GM21360 (cell line): ENCODE data around the gene ZNF804A.
"Not testable (repeated sequence)": the region's sequence is repeated elsewhere in the genome, so short reads cannot be mapped to it uniquely, and the experiment has no call there.

Experiments used
- ATAC-seq: cut with Tn5 transposase; IDR thresholded peaks from one replicate; pipeline ENCODE4 v1.9.1; 2021; ENCODE audit warnings: mild to moderate bottlenecking, moderate library complexity; ENCODE audit not compliant: unreplicated experiment

The ZNF804A gene

DNA sequence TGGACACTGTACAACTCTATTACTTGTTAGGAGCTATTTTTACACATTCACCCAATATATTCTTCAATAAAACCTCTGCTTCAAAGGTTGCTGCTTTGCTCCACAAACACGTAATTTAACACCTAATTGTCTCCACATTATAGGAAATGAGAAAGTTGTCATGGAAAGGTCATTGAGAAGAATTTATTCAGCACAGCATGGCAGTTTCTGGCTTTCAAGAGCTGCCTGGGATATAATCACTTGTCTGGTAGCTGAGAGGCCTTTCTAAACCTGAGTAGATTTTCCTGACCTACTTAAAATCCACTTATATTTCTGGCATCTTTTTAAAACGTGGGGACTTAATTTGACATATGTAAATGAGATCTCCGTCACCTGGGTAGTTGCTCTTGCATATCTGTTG lies 216.1 kb downstream of the ZNF804A start:
- ATAC-seq: no peak

DNA sequence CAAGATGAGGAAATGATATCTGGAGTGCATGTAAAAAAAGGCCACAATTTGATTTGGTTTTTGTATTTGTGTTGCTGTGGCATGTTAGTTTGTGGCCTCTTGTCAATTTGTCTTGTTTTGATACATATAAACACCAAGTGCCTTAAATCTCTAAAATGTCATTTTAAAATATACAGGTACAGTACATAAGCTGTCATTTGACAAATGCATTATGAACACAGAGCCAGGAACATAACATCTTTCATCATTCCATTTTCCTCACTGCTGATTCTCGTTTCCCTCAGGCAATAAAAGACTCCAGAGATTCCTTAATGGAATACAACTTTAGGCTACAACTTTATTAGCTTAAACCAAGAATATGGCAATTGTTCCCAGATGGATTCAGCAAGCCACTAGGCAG lies 217.5 kb downstream of the ZNF804A start:
- no peak for ATAC-seq

DNA sequence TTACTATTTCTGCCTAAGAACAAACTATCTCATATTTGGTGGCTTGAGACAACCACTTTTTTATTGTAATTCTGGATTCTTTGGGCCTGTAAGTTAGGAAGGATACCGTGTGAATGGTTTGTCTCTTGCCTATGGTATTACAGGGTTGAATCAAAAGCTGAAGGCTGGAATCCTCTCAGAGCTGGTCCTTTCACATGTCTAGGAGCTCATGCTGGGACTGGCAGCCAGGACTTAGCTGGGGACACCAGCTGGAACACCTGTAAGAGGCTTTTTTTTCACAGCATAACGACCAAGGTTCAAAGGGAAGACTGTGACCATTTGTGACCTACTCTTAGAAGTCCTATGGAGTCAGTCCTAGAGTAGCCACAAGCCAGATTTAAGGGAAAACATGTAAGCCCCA lies 226.3 kb downstream of the ZNF804A start:
- no peak for ATAC-seq

DNA sequence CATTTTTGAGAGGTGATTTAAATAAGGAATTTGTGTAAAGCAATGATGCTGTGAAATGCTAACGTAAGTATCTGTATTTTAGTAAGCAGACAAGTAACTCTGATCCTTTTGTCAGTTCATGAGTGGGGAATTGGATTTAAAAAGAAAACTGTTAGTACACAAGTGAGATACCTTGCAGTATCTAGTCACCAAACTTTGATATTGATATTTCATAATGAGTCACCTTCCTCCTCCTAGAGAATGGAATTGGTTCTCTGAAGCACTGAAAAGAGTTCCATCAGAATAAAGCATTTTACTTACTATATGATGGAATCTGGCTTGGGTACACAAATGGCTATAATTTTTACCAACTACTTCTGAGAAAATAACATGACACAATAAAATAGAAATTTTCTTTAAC lies 232.2 kb downstream of the ZNF804A start:
- no peak for ATAC-seq

DNA sequence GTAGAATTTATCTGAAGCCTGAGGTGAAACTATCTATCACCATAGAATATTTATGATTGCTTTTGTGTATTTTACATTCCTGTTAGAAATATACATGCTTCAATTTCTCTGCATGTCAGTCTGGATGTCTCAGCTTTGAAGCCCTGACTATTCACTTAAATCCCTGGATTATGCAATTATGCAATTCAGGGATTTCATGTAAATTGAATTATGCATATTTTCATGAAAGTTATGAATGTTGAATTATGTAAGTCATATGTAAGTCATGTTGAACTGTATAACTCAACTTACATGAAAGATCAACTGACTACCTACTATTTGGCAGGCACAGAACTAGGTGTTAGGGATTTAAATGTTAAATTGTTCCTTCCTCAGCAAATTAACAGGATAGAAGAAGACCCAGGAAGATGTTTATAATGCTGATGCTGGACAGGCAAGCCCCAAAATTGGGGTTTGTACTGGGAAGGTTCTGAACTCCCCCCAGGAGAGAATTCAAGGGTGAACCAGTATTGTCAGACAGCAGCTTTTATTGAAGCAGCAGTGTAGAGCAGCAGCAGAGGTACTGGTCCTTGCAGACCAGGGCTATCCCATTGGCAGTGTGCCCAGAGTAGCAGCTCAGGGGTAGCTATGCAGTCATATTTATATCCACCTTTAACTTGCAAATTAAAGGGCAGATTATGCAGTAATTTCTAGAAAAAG lies 236.5 kb downstream of the ZNF804A start:
- no peak for ATAC-seq

DNA sequence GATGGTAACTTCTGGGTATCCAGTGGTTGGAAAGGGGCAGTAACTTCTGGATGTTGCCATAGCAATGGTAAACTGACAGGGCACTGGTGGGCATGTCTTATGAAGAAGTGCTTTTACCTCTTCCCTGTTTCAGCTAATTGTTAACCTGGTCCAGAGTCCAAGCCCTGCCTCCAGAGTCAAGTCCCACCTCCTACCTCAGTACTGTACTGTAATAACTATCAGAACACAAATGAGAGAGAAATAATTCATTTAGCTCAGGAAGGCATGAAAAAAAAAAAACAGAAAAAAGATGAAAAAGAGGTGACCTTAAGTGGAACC lies 237.0 kb downstream of the ZNF804A start:
- ATAC-seq: no peak

DNA sequence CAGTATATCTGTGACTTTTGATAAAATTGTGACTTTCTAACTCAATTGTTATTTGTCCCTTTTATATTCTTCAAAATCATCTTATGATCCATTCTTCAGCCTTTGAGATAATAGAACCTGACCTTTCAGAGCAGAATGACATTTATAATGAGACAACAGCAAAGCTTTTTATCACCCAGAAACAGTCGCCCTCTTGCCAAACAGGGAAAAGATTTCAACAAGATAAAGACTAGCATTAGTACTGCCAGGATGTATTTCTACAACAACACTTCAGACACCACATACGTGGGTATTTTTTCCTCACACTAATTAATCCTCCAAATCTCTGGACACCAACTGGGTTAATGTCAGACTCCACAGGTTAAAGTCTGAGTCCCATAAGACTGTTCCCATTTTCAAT lies 249.0 kb downstream of the ZNF804A start:
- ATAC-seq: no peak

DNA sequence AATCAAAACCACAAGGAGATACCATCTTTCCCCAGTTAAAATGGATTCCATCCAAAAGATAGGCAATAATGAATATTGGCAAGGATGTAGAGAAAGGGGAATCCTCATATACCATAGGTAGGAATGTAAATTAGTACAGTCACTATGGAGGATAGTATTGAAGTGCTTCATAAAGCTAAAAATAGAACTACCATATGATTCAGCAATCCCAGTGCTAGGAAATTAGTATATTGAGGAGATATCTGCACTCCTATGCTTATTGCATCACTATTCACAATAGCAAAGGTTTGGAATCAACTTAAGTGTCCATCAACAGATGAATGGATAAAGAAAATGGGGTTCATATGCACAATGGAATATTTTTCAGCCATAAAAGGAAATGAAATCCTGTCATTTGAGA lies 251.2 kb downstream of the ZNF804A start:
- ATAC-seq: no peak

DNA sequence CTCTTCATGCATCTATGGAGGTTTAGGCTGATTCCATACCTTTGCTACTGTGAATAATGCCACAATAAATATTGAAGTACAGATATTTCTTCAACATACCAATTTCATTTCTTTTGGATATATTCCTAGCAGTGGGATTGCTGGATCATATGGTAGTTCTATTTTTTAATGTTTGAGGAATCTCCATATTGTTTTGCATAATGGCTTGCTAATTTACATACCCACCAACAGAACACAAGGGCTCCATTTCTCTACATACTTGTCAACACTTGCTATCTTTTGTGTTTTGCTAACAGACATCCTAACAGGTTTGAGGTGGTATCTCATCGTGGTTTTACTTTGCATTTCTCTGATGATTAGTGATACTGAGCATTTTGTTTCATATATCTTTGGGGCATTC lies 253.2 kb downstream of the ZNF804A start:
- ATAC-seq: no peak

DNA sequence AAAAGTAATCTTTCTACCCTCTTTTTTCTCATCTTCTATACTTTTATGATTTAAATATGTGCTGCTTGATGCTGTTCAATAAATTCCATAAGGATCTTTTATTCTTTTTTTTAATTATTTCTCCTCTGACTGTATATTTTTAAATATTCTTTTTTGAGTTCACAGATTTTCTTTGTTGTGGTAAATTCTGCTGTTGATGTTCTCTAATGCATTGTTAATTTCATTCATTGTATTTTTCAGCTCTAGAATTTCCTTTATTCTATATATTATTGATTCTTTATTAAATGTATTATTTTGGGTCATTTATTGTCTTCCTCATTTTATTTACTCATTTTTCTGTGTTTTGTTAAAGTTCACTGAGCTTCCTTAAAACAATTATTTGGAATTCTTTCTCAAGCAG lies 260.9 kb downstream of the ZNF804A start:
- no peak for ATAC-seq

DNA sequence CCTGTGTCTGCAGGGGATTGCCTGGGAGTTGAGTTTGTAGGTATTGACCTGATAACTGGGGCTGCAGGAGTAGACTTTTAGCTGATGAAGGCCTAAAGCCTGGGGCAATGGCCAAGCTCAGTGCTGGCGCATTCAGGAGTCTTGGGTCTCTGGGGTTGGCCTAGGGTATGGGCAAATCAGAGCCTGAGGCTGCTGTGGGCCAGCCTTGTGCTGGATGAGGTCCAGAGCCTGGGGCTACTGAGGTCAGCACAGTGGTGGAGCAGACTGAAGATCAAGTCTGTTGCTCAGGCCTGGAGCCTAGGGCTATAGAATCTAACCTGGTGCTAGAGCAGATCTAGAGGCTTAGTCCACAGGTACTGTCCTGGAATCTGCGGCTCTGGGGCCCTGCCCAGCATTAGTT lies 262.4 kb downstream of the ZNF804A start:
- no peak for ATAC-seq

DNA sequence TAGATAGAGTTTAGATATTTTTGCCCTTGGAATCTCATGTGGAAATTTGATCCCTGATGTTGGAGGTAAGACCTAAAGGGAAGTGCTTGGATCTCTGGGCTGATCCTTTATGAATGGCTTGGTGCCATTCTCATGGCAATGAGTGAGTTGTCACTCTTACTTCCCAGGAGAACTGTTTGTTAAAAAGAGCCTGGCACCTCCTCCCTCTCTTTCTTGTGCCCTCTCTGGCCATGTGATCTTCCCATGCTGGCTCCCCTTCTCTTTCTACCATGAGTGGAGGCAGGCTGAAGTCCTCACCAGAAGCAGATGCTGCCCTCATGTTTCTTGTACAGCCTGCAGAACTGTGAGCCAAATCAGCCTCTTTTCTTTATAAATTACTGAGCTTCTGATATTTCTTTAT lies 276.9 kb downstream of the ZNF804A start:
- no peak for ATAC-seq

DNA sequence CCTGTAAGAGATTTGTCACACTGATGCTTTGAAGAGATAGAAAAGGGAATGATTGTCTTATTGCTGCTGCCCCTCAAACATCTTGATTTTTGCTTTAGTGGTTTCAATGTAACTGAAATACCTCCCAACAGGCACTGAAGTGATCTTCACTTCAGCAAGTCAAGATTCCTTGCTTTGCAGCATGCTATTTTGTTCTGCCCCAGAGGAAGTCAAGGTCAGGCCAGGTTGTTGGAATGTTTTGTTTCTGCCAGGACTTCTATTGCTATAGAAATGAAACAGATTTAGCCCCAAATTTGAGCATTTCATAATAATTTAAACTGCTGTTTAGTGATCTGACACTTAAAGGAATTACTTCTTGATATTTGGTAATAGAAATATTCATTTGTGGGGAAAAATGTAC lies 277.6 kb downstream of the ZNF804A start:
- ATAC-seq: no peak

DNA sequence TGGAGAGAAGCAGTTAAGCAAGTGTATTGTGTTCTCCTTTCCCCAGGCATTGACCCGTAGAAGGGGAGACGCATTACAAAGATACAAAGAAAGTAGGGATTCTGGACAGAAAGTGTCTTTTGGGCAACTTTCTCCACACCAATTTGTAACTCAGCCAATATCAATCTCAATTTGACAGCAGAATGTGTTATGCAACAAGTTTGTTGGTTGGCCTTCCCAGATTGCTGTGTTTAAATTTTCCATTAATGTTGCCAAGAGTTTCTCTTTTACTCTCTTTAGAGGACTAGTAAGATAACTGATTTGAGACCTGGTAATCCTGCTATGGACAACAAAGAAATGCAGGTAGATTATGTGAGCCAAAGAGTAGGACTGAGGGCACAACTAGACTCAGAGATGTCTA lies 279.6 kb downstream of the ZNF804A start:
- no peak for ATAC-seq

DNA sequence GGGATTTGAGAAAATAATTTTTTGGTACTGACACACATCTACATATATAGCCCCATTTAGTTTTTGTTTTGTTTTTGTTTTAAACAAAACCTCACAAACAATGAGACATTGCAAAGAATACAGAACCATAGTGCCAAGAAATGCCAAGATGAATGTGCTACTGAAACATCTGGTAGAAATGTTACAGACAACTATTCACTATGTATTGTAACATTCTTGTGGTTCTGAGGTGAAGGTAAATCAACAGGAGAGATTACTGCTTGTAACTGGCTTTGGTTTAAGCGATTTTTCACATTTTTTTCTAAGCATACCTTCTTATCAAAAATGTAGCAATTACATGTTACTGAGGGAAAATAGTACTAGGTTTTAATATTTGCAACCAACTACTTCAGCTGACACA lies 281.3 kb downstream of the ZNF804A start:
- no peak for ATAC-seq

DNA sequence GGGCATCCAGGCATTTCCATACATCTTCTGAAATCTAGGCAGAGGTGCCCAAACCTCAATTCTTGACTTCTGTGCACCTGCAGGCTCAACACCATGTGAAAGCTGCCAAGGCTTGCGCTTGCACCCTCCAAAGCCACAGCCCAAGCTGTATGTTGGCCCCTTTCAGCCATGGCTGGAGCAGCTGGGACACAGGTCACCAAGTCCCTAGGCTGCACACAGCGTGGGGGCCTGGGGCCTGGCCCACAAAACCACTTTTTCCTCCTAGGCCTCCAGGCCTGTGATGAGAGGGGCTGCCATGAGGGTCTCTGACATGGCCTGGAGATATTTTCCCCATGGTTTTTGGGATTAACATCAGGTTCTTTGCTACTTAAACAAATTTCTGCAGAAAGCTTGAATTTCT lies 288.3 kb downstream of the ZNF804A start:
- ATAC-seq: not testable (repeated sequence)

DNA sequence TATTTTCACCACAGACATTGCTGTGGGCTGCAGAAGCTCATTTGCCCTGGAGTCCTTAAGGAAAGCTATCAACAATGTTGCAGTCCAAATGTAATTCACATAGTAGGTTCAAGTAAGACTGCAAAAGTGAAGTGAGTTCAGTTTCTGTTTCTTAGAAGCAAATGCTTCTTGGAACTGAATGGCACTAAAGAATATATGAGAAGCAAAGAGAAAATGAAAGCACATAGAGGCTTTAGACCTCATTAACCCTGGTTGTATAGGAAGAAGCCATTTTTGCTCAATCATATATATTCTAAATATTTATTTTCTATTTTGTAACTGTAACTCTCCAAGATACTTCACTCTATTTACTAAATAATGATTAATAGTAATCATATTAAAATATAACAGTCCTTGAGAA lies 292.0 kb downstream of the ZNF804A start:
- ATAC-seq: no peak

DNA sequence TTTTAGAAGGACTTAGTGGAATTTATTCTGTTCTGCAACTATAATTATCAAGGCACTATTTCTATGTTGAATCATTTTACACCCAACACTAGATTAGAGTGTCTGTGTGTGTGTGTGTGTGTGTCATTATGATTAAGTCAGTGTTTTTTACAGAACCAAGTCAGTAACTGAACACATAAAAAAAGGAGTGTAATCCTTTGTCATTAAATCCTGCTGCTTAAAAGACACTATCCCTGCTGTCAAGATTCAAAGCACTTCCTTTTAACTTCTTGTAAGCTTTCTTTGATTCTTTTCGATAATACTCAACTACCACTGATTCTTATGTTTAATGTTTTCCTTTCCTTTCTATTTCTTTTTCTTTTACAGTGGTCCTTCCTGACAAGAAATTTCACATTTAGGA lies 306.7 kb downstream of the ZNF804A start:
- no peak for ATAC-seq

DNA sequence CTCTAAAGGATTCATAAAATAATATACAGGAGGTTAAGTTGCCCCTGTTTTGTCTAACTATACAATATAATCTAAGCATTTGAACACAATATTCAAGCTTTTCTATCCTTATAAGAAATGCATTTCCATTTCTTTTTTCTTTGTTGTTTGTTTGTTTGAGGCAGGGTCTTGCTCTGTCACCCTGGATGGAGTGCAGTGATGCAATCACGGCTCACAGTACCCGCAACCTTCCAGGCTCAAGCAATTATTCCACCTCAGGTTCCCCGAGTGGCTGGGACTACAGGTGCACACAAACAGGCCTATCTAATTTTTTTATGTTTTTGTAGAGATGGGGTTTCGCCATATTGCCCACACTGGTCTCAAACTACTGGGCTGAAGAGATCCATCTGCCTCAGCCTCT lies 307.8 kb downstream of the ZNF804A start:
- no peak for ATAC-seq

DNA sequence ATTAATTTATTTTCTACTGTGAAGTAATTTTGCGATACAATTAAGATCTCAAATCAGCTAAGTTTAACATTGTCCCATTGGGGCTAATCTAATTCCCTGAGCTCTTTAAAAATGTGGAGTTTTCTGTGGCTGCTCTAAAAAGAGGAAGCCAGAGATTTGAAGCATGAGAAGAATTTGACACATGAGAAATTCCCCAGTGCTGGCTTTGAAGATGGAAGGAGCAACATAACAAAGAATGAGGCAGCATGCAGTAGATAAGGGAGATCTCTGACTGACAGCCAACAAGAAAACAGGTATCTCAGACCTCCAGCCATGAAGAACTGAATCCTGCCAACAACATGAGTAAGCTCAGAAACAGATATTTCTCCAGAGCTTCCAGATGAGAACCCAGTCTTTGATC lies 308.4 kb downstream of the ZNF804A start:
- ATAC-seq: no peak

DNA sequence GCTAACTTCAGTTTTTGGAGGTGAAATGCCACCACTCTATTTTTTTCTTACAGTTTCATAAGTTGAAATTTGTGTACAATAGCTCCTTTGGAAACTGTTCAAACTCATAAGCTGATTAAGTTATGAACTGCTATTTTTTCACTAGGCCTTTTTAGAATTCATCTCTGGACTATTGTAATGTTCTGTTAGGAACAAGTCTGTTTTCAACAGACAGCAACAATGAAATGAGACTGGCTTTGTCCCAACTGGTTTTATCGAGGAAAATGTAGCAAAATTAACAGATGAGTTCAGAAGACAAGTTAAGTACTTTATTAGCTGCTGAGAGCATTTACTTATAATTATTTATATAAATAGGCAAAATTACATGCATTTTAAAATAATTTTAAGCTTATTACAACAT lies 310.6 kb downstream of the ZNF804A start:
- no peak for ATAC-seq

DNA sequence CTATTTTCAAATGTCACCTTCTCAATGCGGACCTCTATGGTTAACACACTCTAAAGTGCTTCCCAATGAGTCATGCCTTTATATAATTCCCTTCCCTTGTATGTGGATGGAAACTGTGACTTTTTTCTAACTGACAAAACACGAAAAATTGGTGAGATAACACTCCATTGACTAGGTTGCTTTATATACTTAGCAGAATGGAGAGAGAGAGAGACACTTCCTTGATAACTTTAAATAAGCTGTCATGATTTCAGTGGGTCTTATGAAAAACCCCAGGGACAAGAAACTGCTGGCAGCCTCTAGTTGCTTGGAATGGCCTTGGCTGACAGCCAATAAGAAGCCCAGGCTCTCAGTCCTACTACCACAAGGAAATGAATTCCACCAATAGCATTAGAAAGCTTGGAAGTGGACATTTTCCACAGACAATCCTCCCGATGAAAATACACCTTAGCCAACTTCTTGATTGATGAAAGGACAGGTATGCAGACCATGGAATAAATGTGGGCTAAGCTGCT lies 322.2 kb downstream of the ZNF804A start:
- ATAC-seq: no peak

DNA sequence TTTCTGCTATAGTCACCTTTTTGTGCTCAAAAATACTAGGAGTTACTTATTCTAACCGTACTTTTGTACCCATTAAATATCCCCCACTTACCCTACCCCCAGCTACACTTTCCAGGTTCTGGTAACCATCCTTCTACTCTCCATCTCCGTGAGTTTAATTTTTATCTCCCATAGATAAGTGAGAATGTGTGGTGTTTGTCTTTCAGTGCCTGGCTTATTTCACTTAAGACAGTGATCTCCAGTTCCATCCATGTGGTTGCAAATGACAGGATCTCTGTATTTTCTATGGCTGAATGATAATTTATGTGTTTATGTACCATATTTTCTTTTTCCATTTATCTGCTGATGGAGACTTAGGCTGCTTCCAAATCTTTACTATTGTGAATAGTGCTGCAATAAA lies 323.3 kb downstream of the ZNF804A start:
- ATAC-seq: no peak
